NAMALWA (cell line): ENCODE data around the gene AQP12A.

Experiments
- DNase-seq: peaks from one replicate; pipeline ENCODE4 v3.0.0-alpha.2; 2015; ENCODE audit warnings: low spot score

AQP12A gene

DNA sequence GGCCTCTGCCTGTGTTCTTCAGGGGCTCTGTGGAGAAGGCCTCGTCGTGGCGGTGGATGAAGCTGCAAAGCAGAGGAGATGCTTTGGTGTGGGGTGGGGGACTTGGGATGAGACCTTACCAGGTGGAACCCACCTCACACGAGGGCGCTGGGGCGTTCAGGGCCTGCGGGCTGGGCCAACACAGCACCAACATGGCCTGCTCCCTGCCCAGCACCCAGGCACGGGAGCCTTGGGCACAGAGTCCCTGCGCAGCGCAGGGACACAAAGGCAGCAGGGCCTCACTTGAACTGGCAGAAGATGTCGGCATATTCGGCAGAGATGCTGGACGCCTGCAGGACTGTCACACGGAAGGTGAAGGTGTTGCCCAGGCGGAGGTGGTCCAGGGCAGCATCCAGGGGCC lies 53.8 kb downstream of the AQP12A start:
- no peak for DNase-seq

DNA sequence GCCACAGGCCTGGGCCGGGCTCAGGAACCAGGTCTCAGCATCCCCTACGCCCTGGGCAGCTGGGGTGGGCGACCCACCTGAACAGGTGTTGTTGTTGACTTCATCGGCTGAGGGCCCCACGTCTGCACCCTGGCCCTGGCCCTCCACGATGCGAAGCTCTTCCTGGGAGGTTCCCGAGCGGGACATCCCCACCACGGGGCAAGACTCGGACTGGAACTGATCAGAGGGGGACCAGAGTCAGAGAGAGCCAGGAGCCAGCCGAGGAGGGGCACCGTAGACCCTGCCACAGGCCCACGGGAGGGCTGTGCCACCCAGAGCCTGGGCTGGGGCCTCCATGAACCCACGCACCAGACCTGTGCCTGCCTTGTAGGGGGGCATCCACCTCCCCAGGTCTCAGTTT lies 54.3 kb downstream of the AQP12A start:
- DNase-seq = no peak

DNA sequence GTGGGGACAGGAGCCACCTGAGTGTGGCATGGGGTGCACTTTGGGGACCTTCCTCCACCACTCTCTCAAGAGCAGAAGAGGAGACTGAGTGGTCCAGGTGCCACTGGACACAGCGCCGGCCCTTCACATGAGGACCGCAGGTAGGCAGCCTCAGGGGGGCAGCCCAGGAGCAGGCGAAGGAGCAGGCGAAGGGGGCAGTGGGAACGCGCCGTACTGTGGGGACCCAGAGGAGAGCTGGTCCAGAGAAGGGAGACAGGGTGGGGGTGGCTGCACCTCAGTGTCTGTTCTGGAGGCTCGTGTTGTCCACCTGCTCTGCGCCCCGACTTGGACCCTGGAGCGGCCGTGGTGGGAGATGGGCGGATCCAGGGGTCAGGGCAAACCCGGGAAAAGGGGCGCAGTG lies 55.0 kb downstream of the AQP12A start:
- DNase-seq = no peak

DNA sequence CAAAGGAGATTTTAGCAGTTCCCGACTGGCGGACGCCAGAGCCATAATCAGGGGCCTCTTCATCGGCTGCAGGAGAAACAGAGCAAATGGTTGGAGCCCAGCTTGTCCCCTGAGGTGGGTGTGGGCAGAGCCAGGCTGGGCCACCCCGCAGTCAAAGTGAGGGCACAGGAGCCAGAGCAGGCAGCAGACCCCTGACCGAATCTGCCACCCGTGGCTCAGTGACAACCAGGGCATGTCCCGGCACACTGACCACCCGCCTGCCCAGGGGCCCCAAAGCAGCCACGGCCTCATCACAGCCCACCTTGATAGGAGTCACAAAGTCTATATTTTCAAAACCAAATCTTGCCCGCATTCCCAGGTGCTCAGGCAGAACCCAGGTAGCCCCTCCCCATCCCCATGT lies 55.6 kb downstream of the AQP12A start:
- DNase-seq = no peak
